A549 (cell line): ENCODE data around the gene GNG7. TPM values are rescaled to one million over a fixed set of nuclear protein-coding genes. Genes with fewer than 3 reads are reported as not detected.

Experiments
- ATAC-seq, 2 experiments: fragments of 200-7000 bp in 1 of 2; fragments of >200 bp in 1 of 2; cut with Nextera tagmentation in 1 of 2; cut with Tn5 transposase in 1 of 2; 3 replicates each; pipeline versions ENCODE4 v1.8.0 to v1.9.1; 2018 to 2020; ENCODE audit warnings: mild to moderate bottlenecking in 1 of 2, moderate library complexity in 1 of 2
- CTCF ChIA-PET: fragments of 300-600 bp; sonication (Branson Sonifier 250); formaldehyde crosslinking; extraction: SDS; loops from one replicate; lab custom pipeline; 2021; ENCODE audit warnings: antibody characterized with exemption, inconsistent platforms; lab: Yijun Ruan, JAX
- POLR2A ChIA-PET: fragments of 350-600 bp; formaldehyde crosslinking; extraction: SDS; loops from one replicate; lab custom pipeline; 2021; ENCODE audit warnings: antibody characterized with exemption, inconsistent platforms; lab: Yijun Ruan, JAX
- DNase-seq, 2 experiments: peaks; one replicate each; pipeline versions ENCODE4 v3.0.0 to v3.0.0-alpha.2; 2011 to 2016; ENCODE audit warnings: low read depth in 1 of 2, low spot score in 1 of 2
- FAIRE-seq: peaks from 2 replicates; lab custom pipeline; 2011; peaks lifted over from hg19 to GRCh38; lab: Jason Lieb, UNC
- H3K27ac ChIP-seq, 2 experiments: fragments of >200 bp; sonication (Bioruptor Twin); formaldehyde crosslinking; 3 replicates each; pipeline ENCODE4 v1.5.1; 2016 to 2017
- H3K4me1 ChIP-seq: fragments of >200 bp; sonication (Bioruptor Twin); formaldehyde crosslinking; 3 replicates; pipeline ENCODE4 v1.6.1; 2016
- H3K4me2 ChIP-seq: fragments of >200 bp; sonication (Bioruptor Twin); formaldehyde crosslinking; 3 replicates; pipeline ENCODE4 v1.6.1; 2016
- H3K4me3 ChIP-seq: fragments of >200 bp; sonication (Bioruptor Twin); formaldehyde crosslinking; 3 replicates; pipeline ENCODE4 v1.5.1; 2016
- H3K9me3 ChIP-seq: fragments of >200 bp; sonication (Bioruptor Twin); formaldehyde crosslinking; 3 replicates; pipeline ENCODE4 v1.6.1; 2016
- CEBPB ChIP-seq, 2 experiments: fragments of >200 bp in 1 of 2; sonication (Bioruptor Twin) in 1 of 2; formaldehyde crosslinking in 1 of 2; IDR thresholded peaks; 2 replicates each; pipeline ENCODE4 v1.6.1; 2012 to 2016
- FOXS1 ChIP-seq: fragments of 250-450 bp; sonication (Bioruptor Pico); IDR thresholded peaks from 2 replicates; pipeline ENCODE4 v1.5.0; 2020; ENCODE audit warnings: mild to moderate bottlenecking, moderate library complexity
- GATA3 ChIP-seq: IDR thresholded peaks from 2 replicates; pipeline ENCODE4 v1.6.1; 2012; ENCODE audit warnings: borderline replicate concordance
- HOXB5 ChIP-seq: fragments of 250-450 bp; sonication (Bioruptor Pico); IDR thresholded peaks from 2 replicates; pipeline ENCODE4 v1.5.0; 2020; ENCODE audit warnings: mild to moderate bottlenecking, moderate library complexity
- PHF8 ChIP-seq: fragments of 200-600 bp; sonication (generic); IDR thresholded peaks from 2 replicates; pipeline ENCODE4 v1.6.1; 2016; ENCODE audit warnings: low read depth, mild to moderate bottlenecking, antibody characterized with exemption, moderate library complexity, borderline replicate concordance
- ZFP36 ChIP-seq: fragments of 450-650 bp; IDR thresholded peaks from 2 replicates; pipeline ENCODE4 v1.6.1; 2014; ENCODE audit warnings: borderline replicate concordance; ENCODE audit not compliant: partially characterized antibody
- ZNF302 ChIP-seq: fragments of 250-450 bp; sonication (Bioruptor Pico); IDR thresholded peaks from 2 replicates; pipeline ENCODE4 v1.9.0; 2021; ENCODE audit warnings: inconsistent platforms, mild to moderate bottlenecking, moderate library complexity
- WGBS: methylation state at CpG from one replicate; pipeline ENCODE4 v1.1.6; 2017; ENCODE audit errors: missing lambda C conversion rate; 5-methylcytosine and 5-hydroxymethylcytosine counted together
- polyA plus RNA-seq, 4 experiments: library from polyadenylated mRNA; depleted of rRNA in 3 of 4; stranded (reverse); fragments of >200 nt; fragmentation: RNase III in 1 of 4; extraction: RNeasy Plus Mini Kit Qiagen cat#74134 plus additional on column Dnase treatment in 1 of 4; gene quantifications; 2 replicates in 3 of 4; 3 replicates in 1 of 4; pipeline ENCODE4 v1.2.3, GENCODE V29; 2011 to 2017
- TF ChIP-seq, protein P1 (sequence below): fragments of 200-600 bp; sonication (generic); IDR thresholded peaks from 2 replicates; pipeline ENCODE4 v1.6.1; 2016; ENCODE audit warnings: antibody characterized with exemption, mild to moderate bottlenecking, moderate library complexity
- TF ChIP-seq, protein P2 (sequence below): IDR thresholded peaks from 2 replicates; pipeline ENCODE4 v1.6.1; 2012

GNG7 gene
- polyA plus RNA-seq, 2 of the 4 experiments (the other 2 are of a cell fraction): 0.06 to 0.08 TPM

DNA sequence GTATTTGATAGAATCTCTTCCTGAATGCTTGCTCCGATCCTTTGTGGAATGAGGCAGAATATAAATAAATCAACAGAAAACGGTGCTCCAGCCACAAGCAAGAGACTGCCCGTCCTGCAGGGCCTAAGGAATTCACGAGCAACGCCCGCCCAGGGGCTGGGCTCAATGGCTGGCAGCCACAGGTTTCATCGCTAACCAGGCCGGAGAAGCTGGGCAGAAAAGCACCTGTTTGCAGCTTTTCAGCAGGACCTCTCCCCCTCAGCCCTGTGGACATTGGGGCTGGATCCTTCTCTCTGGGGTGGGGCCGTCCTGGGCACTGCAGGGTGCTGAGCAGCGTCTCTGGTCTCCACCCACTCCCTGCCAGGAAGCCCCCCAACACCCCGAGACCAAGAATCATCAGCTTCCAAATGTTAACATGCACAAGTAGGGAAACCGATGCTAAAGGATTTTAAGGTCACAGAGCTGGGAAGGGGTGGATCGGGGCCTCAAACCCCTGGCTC is 124.1 kb downstream of the GNG7 start:
- peak; percentile 54 to 62 for ATAC-seq

DNA sequence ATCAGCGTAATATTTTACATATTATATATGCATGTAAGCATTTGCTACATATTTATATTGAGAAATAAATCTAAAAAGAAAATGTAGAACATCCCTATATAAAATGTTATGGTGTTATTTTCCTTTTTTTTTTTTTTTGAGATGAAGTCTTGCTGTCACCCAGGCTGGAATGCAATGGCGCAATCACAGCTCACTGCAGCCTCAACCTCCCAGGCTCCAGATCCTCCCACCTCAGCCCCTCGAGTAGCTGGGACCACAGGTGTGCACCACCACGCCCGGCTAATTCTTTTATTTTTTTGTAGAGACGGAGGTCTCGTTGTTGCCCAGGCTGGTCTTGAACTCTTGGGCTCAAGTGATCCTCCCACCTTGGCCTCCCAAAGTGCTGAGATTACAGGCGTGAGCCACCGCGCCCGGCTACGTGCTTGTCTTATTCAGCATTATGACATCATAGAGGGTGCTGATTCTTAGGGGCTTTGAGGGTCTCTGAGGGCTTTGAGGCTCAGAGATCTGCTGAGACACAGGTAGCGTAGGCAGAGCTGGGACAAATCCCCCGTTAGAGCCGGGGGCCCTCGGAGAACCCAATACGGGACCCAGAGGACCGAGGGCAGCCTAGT is 124.7 kb downstream of the GNG7 start:
- Histone ChIP-seq H3K4me3 (no peak overlapping the region), H3K27ac (peak overlapping the region; percentile 96), H3K4me2 (peak overlapping the region; percentile 82), H3K4me1 (peaks cover 35% of the 10 kb centered on the region), H3K9me3 (peaks cover 15% of the 10 kb centered on the region; the same call in 2 of the 3 replicates)
- ChIA-PET POLR2A (interaction anchor here (1.0 to 4.5 kb wide), 8 partner anchors 22 to 101 kb away, joined by 3 to 211 read pairs (median 10); partner anchors contain the start of gene GADD45B), CTCF (interaction anchor here (0.5 to 5.8 kb wide), 11 partner anchors 15 to 114 kb away, joined by 3 to 65 read pairs (median 10); partner anchors contain the start of gene GADD45B)
- 69% methylated on average over 17 of the region's 18 CpGs for WGBS
- FAIRE-seq (no peak), DNase-seq (no peak), ATAC-seq (no peak)
- TF ChIP-seq HOXB5 (CRISPR knock-in tag): no peak
- TF ChIP-seq CEBPB (IDR thresholded peaks at IDR 0.05): peak in 1 of 2 experiments; percentile 53; a peak in 2 of 4 replicates

More for the DNA sequence above, 124.1 kb downstream of the GNG7 start:
- Histone ChIP-seq H3K4me2 (peak overlapping the region; percentile 82), H3K27ac (peak overlapping the region; percentile 96), H3K4me1 (peaks cover 35% of the 10 kb centered on the region), H3K9me3 (peaks cover 20% of the 10 kb centered on the region), H3K4me3 (peak overlapping the region; percentile 35)
- CTCF ChIA-PET: interaction anchor here (0.5 to 5.8 kb wide), 23 partner anchors 8 to 799 kb away, joined by 3 to 65 read pairs (median 10); partner anchors contain the start of genes GADD45B and TIMM13
- TF ChIP-seq ZFP36 (peak; percentile 4), FOXS1 (CRISPR knock-in tag) (no peak), ZNF302 (CRISPR knock-in tag) (no peak), PHF8 (no peak)
- TF ChIP-seq, protein P1, sequence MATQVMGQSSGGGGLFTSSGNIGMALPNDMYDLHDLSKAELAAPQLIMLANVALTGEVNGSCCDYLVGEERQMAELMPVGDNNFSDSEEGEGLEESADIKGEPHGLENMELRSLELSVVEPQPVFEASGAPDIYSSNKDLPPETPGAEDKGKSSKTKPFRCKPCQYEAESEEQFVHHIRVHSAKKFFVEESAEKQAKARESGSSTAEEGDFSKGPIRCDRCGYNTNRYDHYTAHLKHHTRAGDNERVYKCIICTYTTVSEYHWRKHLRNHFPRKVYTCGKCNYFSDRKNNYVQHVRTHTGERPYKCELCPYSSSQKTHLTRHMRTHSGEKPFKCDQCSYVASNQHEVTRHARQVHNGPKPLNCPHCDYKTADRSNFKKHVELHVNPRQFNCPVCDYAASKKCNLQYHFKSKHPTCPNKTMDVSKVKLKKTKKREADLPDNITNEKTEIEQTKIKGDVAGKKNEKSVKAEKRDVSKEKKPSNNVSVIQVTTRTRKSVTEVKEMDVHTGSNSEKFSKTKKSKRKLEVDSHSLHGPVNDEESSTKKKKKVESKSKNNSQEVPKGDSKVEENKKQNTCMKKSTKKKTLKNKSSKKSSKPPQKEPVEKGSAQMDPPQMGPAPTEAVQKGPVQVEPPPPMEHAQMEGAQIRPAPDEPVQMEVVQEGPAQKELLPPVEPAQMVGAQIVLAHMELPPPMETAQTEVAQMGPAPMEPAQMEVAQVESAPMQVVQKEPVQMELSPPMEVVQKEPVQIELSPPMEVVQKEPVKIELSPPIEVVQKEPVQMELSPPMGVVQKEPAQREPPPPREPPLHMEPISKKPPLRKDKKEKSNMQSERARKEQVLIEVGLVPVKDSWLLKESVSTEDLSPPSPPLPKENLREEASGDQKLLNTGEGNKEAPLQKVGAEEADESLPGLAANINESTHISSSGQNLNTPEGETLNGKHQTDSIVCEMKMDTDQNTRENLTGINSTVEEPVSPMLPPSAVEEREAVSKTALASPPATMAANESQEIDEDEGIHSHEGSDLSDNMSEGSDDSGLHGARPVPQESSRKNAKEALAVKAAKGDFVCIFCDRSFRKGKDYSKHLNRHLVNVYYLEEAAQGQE: no peak
- whole genome bisulfite sequencing: 2% methylated on average over 9 of the region's 13 CpGs
- FAIRE-seq (no peak), DNase-seq (peak; percentile 42 to 72)
- POLR2A ChIA-PET: interaction anchor here (0.6 to 4.5 kb wide), 14 partner anchors 10 to 409 kb away, joined by 3 to 211 read pairs (median 7); partner anchors contain the start of gene GADD45B

DNA sequence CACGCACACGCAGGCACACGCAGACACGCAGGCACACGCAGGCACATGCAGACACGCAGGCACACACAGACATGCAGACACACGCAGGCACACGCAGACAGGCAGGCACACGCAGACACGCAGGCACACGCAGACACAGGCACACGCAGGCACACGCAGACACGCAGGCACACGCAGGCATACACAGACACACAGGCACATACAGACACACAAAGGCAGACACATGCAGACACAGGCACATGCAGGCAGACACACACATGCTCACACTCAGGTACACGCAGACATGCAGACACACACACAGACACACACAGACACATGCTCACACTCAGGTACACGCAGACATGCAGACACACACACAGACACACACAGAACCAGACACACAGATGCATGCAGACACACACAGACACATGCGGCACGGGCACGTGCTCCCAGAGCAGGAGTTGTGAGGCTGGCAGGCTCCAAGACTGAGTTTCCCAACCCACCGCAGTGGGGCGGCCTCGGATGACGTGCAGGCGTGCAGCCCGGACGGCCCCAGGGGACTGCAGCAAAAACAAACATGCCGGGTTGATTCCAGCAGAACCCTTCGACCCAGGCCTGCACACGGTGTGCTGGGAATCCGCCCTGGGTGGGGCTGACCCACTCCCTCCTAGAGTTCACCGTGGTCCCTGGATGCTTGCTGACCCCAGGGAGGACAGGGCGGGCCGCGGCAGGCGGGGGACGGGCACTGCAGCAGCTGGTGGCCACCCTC is 126.6 kb downstream of the GNG7 start:
- Histone ChIP-seq H3K9me3 (no peaks in the 10 kb centered on the region), H3K4me3 (no peak overlapping the region), H3K4me2 (peak overlapping the region; percentile 52), H3K4me1 (peaks cover 35% of the 10 kb centered on the region), H3K27ac (peak overlapping the region; percentile 96)
- ATAC-seq (no peak), FAIRE-seq (no peak), DNase-seq (no peak)
- POLR2A ChIA-PET: interaction anchor here (1.3 to 4.5 kb wide), 2 partner anchors 35 to 99 kb away, joined by 3 to 211 read pairs; partner anchors contain the start of gene GADD45B
- WGBS: 93% methylated on average over 27 of the region's 37 CpGs
- CTCF ChIA-PET: interaction anchor here (1.4 to 5.8 kb wide), 3 partner anchors 34 to 98 kb away, joined by 3 to 65 read pairs (median 47); no protein-coding TSS in a partner anchor
- no peak for TF ChIP-seq GATA3
- TF ChIP-seq, protein P2, sequence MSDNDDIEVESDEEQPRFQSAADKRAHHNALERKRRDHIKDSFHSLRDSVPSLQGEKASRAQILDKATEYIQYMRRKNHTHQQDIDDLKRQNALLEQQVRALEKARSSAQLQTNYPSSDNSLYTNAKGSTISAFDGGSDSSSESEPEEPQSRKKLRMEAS: 0 out of 2 replicates have a peak, but pooled peaks have one; percentile 40
